Lower leg skin (tissue), 4 donors: Measurements from ENCODE around the gene IVNS1ABP. TPM values are rescaled to one million over a fixed set of nuclear protein-coding genes. Genes with fewer than 3 reads are reported as not detected.
"Not testable (repeated sequence)": the region's sequence is repeated elsewhere in the genome, so short reads cannot be mapped to it uniquely, and the experiment has no call there.

Experiments used
- DNase-seq, 2 donors: peaks; one replicate each; pipeline ENCODE4 v3.0.0-alpha.2; 2019; ENCODE audit warnings: low spot score in 2 of 2
- H3K4me3 ChIP-seq: fragments of 200-600 bp; sonication (generic); 2 replicates; pipeline ENCODE4 v1.5.1; 2017; ENCODE audit warnings: mild to moderate bottlenecking, low read depth; ENCODE audit not compliant: poor library complexity, severe bottlenecking
- CTCF ChIP-seq, 3 donors: fragments of 450-650 bp; IDR thresholded peaks; one replicate each; pipeline ENCODE4 v1.5.1; 2016; ENCODE audit warnings: antibody characterized with exemption in 3 of 3, mild to moderate bottlenecking in 3 of 3, moderate library complexity in 2 of 3
- POLR2A ChIP-seq, 2 donors: fragments of 450-650 bp; IDR thresholded peaks; one replicate each; pipeline ENCODE4 v1.6.1; 2016 to 2017; ENCODE audit warnings: antibody characterized with exemption in 2 of 2, mild to moderate bottlenecking in 1 of 2, moderate library complexity in 1 of 2
- WGBS, 2 donors: methylation state at CpG; one replicate each; pipeline ENCODE4 v1.1.5; 2018; 5-methylcytosine and 5-hydroxymethylcytosine counted together
- intact Hi-C: fragments of 100-400 bp; cut with DNase I; formaldehyde crosslinking; loops from one replicate; pipeline ENCODE4 v1.15.0; 2023; ENCODE audit warnings: low total_unique reads
- total RNA-seq, 4 donors: library from RNA; depleted of rRNA; stranded (reverse); fragments of >200 nt; gene quantifications; one replicate each; pipeline ENCODE4 v1.1.0, GENCODE V29; 2016

Gene IVNS1ABP
- total RNA-seq, 4 donors from 2014 or later, result 68.8 to 124 (median 97.7) TPM

GRCh38 chr1:185263292-185263691, 53.8 kb downstream of the IVNS1ABP start:
- 93% methylated on average over 3 of the region's 3 CpGs for WGBS, 2 donors
- intact Hi-C loops, result no loop called here
- no peak for DNase-seq
- TF ChIP-seq CTCF (IDR thresholded peaks at IDR 0.05), result no peak
- TF ChIP-seq POLR2A (IDR thresholded peaks at IDR 0.05), result no peak
- no peak overlapping the region for H3K4me3 ChIP-seq

- DNase-seq, result no peak
- intact Hi-C loops, result no loop called here
- WGBS, 2 donors, result 94 to 100% methylated on average over 1 of the region's 1 CpG
- TF ChIP-seq CTCF (IDR thresholded peaks at IDR 0.05) (no peak), POLR2A (IDR thresholded peaks at IDR 0.05) (no peak)
- H3K4me3 ChIP-seq, result no peak overlapping the region
Observed at GRCh38 chr1:185262151-185262550, 54.9 kb downstream of the IVNS1ABP start.

GRCh38 chr1:185260611-185261010, 56.4 kb downstream of the IVNS1ABP start:
- TF ChIP-seq CTCF (IDR thresholded peaks at IDR 0.05) (no peak), POLR2A (IDR thresholded peaks at IDR 0.05) (no peak)
- H3K4me3 ChIP-seq, result no peak overlapping the region
- intact Hi-C loops, result no loop called here
- WGBS, 2 donors, result 83 to 87% methylated on average over 1 of the region's 1 CpG
- DNase-seq, result no peak

- DNase-seq, result no peak
- 88 to 91% methylated on average over 1 of the region's 1 CpG for WGBS, 2 donors
- H3K4me3 ChIP-seq, result no peak overlapping the region
- TF ChIP-seq CTCF (IDR thresholded peaks at IDR 0.05), result no peak
- no peak for TF ChIP-seq POLR2A (IDR thresholded peaks at IDR 0.05)
- intact Hi-C loops, result no loop called here
Observed at GRCh38 chr1:185258676-185259075, 58.4 kb downstream of the IVNS1ABP start.

GRCh38 chr1:185257950-185258208, 59.2 kb downstream of the IVNS1ABP start:
- no peak for DNase-seq
- H3K4me3 ChIP-seq, result no peak overlapping the region
- 88 to 89% methylated on average over 2 of the region's 2 CpGs for WGBS, 2 donors
- TF ChIP-seq POLR2A (IDR thresholded peaks at IDR 0.05) (no peak), CTCF (IDR thresholded peaks at IDR 0.05) (no peak)
- intact Hi-C loops, result no loop called here

- DNase-seq, H3K4me3 ChIP-seq, intact Hi-C loops: not testable (repeated sequence)
- WGBS, 2 donors, result 90 to 97% methylated on average over 24 to 27 of the region's 32 CpGs
Observed at GRCh38 chr1:185257116-185257949, 59.7 kb downstream of the IVNS1ABP start.

- WGBS, 2 donors, result 81 to 98% methylated on average over 4 to 5 of the region's 6 CpGs
- H3K4me3 ChIP-seq, DNase-seq, intact Hi-C loops: not testable (repeated sequence)
Observed at GRCh38 chr1:185255595-185255994, 61.4 kb downstream of the IVNS1ABP start.

GRCh38 chr1:185252404-185252803, 64.6 kb downstream of the IVNS1ABP start:
- H3K4me3 ChIP-seq, DNase-seq, intact Hi-C loops: not testable (repeated sequence)
- WGBS, 2 donors, result 80 to 100% methylated on average over 1 of the region's 1 CpG

- DNase-seq, intact Hi-C loops, H3K4me3 ChIP-seq: not testable (repeated sequence)
- 90 to 100% methylated on average over 3 of the region's 4 CpGs for WGBS, 2 donors
Observed at GRCh38 chr1:185251928-185252327, 65.1 kb downstream of the IVNS1ABP start.
